HL-60 (cell line): ENCODE results near the gene ZFP69.

Experiments
- POLR2AphosphoS5 ChIP-seq: IDR thresholded peaks from 2 replicates; pipeline ENCODE4 v1.6.1; 2012; ENCODE audit warnings: low read depth
- TF ChIP-seq, protein P1 (sequence below): IDR thresholded peaks from one replicate; pipeline ENCODE4 v1.5.1; 2011; ENCODE audit warnings: low read length, control low read depth, inconsistent platforms; ENCODE audit not compliant: insufficient read depth

DNA sequence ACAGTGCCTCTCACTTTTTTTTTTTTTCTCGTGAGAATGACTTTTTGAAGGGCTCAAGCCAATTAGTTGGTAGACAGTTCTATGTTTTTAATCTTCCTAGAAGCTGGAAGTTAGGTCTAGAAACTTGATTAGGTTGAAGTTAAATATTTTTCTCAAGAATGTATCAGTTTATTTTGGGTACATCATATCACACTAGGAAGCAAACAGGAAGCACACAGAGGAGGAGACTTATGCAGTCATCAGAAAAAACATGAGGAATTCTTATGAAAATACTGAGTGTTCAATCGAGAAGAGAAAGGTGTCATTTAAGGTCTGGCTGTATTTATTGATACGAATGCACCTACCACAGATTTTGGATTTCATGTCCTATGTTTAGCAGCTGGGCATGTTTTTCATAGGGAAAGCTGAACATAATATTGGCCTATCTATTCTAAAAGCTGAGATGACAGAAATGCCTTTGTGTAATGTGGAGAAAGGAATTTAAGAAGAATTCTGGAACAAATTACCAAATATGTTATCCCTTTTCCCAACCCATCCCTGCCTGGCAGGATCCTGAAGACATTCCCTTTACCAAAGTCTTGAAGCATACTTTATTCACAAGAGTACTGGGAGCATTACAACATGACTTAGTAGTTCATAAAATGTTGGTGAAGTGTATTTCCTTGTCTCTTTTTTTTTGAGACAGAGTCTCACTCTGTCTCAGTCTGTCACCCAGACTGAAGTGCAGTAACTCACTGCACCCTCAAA lies 44.3 kb upstream of the ZFP69 start:
- TF ChIP-seq, protein P1, sequence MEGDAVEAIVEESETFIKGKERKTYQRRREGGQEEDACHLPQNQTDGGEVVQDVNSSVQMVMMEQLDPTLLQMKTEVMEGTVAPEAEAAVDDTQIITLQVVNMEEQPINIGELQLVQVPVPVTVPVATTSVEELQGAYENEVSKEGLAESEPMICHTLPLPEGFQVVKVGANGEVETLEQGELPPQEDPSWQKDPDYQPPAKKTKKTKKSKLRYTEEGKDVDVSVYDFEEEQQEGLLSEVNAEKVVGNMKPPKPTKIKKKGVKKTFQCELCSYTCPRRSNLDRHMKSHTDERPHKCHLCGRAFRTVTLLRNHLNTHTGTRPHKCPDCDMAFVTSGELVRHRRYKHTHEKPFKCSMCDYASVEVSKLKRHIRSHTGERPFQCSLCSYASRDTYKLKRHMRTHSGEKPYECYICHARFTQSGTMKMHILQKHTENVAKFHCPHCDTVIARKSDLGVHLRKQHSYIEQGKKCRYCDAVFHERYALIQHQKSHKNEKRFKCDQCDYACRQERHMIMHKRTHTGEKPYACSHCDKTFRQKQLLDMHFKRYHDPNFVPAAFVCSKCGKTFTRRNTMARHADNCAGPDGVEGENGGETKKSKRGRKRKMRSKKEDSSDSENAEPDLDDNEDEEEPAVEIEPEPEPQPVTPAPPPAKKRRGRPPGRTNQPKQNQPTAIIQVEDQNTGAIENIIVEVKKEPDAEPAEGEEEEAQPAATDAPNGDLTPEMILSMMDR = no peak
- no peak for TF ChIP-seq POLR2AphosphoS5
